ENCODE data around the gene IL17C. TPM values are rescaled to one million over a fixed set of nuclear protein-coding genes. Genes with fewer than 3 reads are reported as not detected.

Gene IL17C
- total and polyA plus RNA-seq, 4 donors, result 0.14 to 1.8 TPM; not detected in 2

GRCh38 chr16:88631920-88632586 is 6.3 kb upstream of the IL17C start:
- H3K9ac ChIP-seq (ENCODE audit: insufficient read depth in 1 of 2, low read length in 2 of 2), result no peak overlapping the region
- peaks cover 0 to 11% (median 3%) of the 10 kb centered on the region in 3 donors for H3K27me3 ChIP-seq (ENCODE audit: control insufficient read depth in 3 of 3, insufficient read depth in 3 of 3, low read length in 2 of 3)
- peaks cover 0 to 7% (median 0%) of the 10 kb centered on the region in 5 donors for H3K4me1 ChIP-seq (ENCODE audit: control insufficient read depth in 5 of 5, insufficient read depth in 5 of 5, low read length in 5 of 5)
- no peaks in the 10 kb centered on the region for H3K9me3 ChIP-seq (ENCODE audit: control insufficient read depth in 4 of 4, insufficient read depth in 3 of 4, low read length in 3 of 4)
- ATAC-seq (ENCODE audit: insufficient read depth, low FRiP score) (no peak), DNase-seq (no peak)
- 91 to 95% methylated on average over 30 of the region's 30 CpGs for WGBS, 2 donors
- H3K4me3 ChIP-seq, result no peak overlapping the region
- TF ChIP-seq, protein P1, sequence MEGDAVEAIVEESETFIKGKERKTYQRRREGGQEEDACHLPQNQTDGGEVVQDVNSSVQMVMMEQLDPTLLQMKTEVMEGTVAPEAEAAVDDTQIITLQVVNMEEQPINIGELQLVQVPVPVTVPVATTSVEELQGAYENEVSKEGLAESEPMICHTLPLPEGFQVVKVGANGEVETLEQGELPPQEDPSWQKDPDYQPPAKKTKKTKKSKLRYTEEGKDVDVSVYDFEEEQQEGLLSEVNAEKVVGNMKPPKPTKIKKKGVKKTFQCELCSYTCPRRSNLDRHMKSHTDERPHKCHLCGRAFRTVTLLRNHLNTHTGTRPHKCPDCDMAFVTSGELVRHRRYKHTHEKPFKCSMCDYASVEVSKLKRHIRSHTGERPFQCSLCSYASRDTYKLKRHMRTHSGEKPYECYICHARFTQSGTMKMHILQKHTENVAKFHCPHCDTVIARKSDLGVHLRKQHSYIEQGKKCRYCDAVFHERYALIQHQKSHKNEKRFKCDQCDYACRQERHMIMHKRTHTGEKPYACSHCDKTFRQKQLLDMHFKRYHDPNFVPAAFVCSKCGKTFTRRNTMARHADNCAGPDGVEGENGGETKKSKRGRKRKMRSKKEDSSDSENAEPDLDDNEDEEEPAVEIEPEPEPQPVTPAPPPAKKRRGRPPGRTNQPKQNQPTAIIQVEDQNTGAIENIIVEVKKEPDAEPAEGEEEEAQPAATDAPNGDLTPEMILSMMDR (IDR thresholded peaks at IDR 0.05; ENCODE audit: control extremely low read depth, extremely low read depth), result no peak
- no peak overlapping the region for H3K27ac ChIP-seq (ENCODE audit: low read depth in 1 of 2, low read length in 1 of 2)
- H3K36me3 ChIP-seq (ENCODE audit: control insufficient read depth in 4 of 4, insufficient read depth in 4 of 4, low read length in 4 of 4), result peaks cover 0 to 41% (median 8%) of the 10 kb centered on the region in 4 donors

DNA sequence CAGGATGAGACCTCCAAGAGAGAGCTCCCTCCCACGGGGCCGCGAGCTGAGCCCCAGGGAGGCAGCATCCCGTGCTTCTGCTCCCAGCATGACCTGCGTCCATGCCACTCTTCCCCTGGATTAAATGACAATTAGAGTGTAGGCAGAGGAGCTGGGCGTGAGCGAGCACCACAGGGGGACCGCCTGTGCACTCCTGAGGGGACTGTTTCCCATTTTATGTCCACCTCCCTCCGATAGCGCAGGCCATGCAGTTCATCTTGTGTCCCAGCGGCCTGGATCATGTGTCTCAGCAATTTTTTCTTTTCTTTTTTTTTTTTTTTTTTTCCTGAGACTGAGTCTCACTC is 5.8 kb upstream of the IL17C start:
- ATAC-seq (ENCODE audit: insufficient read depth, low FRiP score) (no peak), DNase-seq (no peak)
- H3K9ac ChIP-seq (ENCODE audit: insufficient read depth in 1 of 2, low read length in 2 of 2), result no peak overlapping the region
- H3K27me3 ChIP-seq (ENCODE audit: control insufficient read depth in 3 of 3, insufficient read depth in 3 of 3, low read length in 2 of 3), result peaks cover 0 to 16% (median 5%) of the 10 kb centered on the region in 3 donors
- TF ChIP-seq, protein P1 (IDR thresholded peaks at IDR 0.05; ENCODE audit: control extremely low read depth, extremely low read depth), result no peak
- peaks cover 0 to 7% (median 0%) of the 10 kb centered on the region in 5 donors for H3K4me1 ChIP-seq (ENCODE audit: control insufficient read depth in 5 of 5, insufficient read depth in 5 of 5, low read length in 5 of 5)
- no peak overlapping the region for H3K4me3 ChIP-seq
- H3K27ac ChIP-seq (ENCODE audit: low read depth in 1 of 2, low read length in 1 of 2), result no peak overlapping the region
- peaks cover 0 to 39% (median 8%) of the 10 kb centered on the region in 4 donors for H3K36me3 ChIP-seq (ENCODE audit: control insufficient read depth in 4 of 4, insufficient read depth in 4 of 4, low read length in 4 of 4)
- 94 to 96% methylated on average over 11 of the region's 11 CpGs for WGBS, 2 donors
- H3K9me3 ChIP-seq (ENCODE audit: control insufficient read depth in 4 of 4, insufficient read depth in 3 of 4, low read length in 3 of 4), result no peaks in the 10 kb centered on the region

DNA sequence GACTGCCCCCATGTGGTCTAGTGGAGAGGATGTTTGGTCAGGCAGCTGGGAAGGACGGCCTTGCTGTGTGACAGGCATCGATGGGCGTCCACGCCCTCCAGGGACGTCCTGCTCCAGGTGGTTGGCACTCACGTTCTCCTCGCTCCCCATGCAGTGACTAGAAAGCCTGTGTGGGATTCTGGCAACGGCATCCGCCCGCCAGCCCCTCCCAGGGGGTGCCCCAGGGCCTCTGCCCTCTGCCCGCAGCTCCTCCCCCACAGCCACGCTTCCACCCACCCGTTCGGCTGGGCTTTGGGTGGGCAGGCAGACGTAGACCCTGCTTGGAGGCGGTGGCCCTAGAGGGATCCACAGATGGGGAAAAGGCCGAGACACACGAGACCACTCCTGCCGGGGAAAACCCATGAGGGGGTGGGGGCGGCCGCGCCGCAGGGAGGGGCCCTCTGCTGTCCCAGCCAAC is 4.7 kb upstream of the IL17C start:
- ATAC-seq (ENCODE audit: insufficient read depth, low FRiP score) (peak; percentile 16), DNase-seq (peak in 1 of 3 donors; percentile 21)
- Histone ChIP-seq H3K4me3 (no peak overlapping the region), H3K4me1 (ENCODE audit: control insufficient read depth in 5 of 5, insufficient read depth in 5 of 5, low read length in 5 of 5) (peaks cover 0 to 7% (median 0%) of the 10 kb centered on the region in 5 donors), H3K9ac (ENCODE audit: insufficient read depth in 1 of 2, low read length in 2 of 2) (no peak overlapping the region), H3K36me3 (ENCODE audit: control insufficient read depth in 4 of 4, insufficient read depth in 4 of 4, low read length in 4 of 4) (peaks cover 0 to 31% (median 5%) of the 10 kb centered on the region in 4 donors), H3K27me3 (ENCODE audit: control insufficient read depth in 3 of 3, insufficient read depth in 3 of 3, low read length in 2 of 3) (peaks cover 0 to 28% (median 13%) of the 10 kb centered on the region in 3 donors), H3K9me3 (ENCODE audit: control insufficient read depth in 4 of 4, insufficient read depth in 3 of 4, low read length in 3 of 4) (no peaks in the 10 kb centered on the region), H3K27ac (ENCODE audit: low read depth in 1 of 2, low read length in 1 of 2) (no peak overlapping the region)
- 44 to 51% methylated on average over 23 of the region's 23 CpGs for WGBS, 2 donors
- TF ChIP-seq, protein P1 (IDR thresholded peaks at IDR 0.05; ENCODE audit: control extremely low read depth, extremely low read depth), result no peak

Data from lung (tissue), 12 donors.